Immature natural killer cell (primary cell): ENCODE measurements around the gene DOCK3. TPM values are rescaled to one million over a fixed set of nuclear protein-coding genes. Genes with fewer than 3 reads are reported as not detected.

Experiments
- DNase-seq, 3 donors: peaks; one replicate each; pipeline ENCODE4 v3.0.0; 2022; ENCODE audit warnings: mixed read lengths in 1 of 3
- H3K27ac Mint-ChIP-seq, 6 donors: one replicate each; pipeline ENCODE4 v1.8.0; 2020; ENCODE audit warnings: mixed read lengths in 6 of 6, mild to moderate bottlenecking in 5 of 6, inconsistent platforms in 4 of 6, moderate library complexity in 3 of 6
- H3K27me3 Mint-ChIP-seq, 3 donors: one replicate each; pipeline ENCODE4 v1.8.0; 2020 to 2021; ENCODE audit warnings: low read depth in 3 of 3, mild to moderate bottlenecking in 3 of 3, mixed read lengths in 3 of 3, moderate library complexity in 3 of 3, inconsistent platforms in 1 of 3
- H3K36me3 Mint-ChIP-seq, 3 donors: one replicate each; pipeline ENCODE4 v1.8.0; 2020; ENCODE audit warnings: mixed read lengths in 3 of 3, inconsistent platforms in 2 of 3, mild to moderate bottlenecking in 2 of 3
- H3K4me1 Mint-ChIP-seq, 2 donors: one replicate each; pipeline ENCODE4 v1.8.0; 2020; ENCODE audit warnings: inconsistent platforms in 2 of 2, mild to moderate bottlenecking in 2 of 2, mixed read lengths in 2 of 2, moderate library complexity in 1 of 2
- H3K4me3 Mint-ChIP-seq, 5 donors: one replicate each; pipeline ENCODE4 v1.8.0; 2020; ENCODE audit warnings: mild to moderate bottlenecking in 5 of 5, mixed read lengths in 5 of 5, inconsistent platforms in 3 of 5, moderate library complexity in 3 of 5
- H3K9me3 Mint-ChIP-seq, 6 donors: one replicate each; pipeline ENCODE4 v1.8.0; 2020; ENCODE audit warnings: mild to moderate bottlenecking in 6 of 6, mixed read lengths in 6 of 6, inconsistent platforms in 4 of 6, moderate library complexity in 3 of 6
- polyA plus RNA-seq, 3 donors: library from polyadenylated mRNA; unstranded; fragments of 300-500 nt; fragmentation: Illumina TruSeq; gene quantifications; one replicate each; pipeline ENCODE4 v1.2.3, GENCODE V29; 2021

DOCK3 gene
- polyA plus RNA-seq, 3 donors from 2014 or later: 0.06 to 0.08 TPM; not detected in 1

GRCh38 chr3:50639055-50639494 is 35.7 kb upstream of the DOCK3 start:
- Mint-ChIP-seq H3K27ac (peak overlapping the region in 4 of 6 donors; percentile 24 to 69 (median 50)), H3K27me3 (no peaks in the 10 kb centered on the region), H3K36me3 (peaks cover 7 to 16% (median 11%) of the 10 kb centered on the region in 3 donors), H3K9me3 (no peaks in the 10 kb centered on the region), H3K4me3 (no peak overlapping the region), H3K4me1 (peaks cover 40 to 49% of the 10 kb centered on the region in 2 donors)
- DNase-seq: no peak

GRCh38 chr3:50642382-50642781 is 32.3 kb upstream of the DOCK3 start:
- no peak overlapping the region for H3K27ac Mint-ChIP-seq
- H3K4me1 Mint-ChIP-seq: peaks cover 17 to 20% of the 10 kb centered on the region in 2 donors
- H3K27me3 Mint-ChIP-seq: peaks cover 0 to 1% (median 0%) of the 10 kb centered on the region in 3 donors
- H3K4me3 Mint-ChIP-seq: no peak overlapping the region
- H3K36me3 Mint-ChIP-seq: peaks cover 7 to 33% (median 16%) of the 10 kb centered on the region in 3 donors
- H3K9me3 Mint-ChIP-seq: no peaks in the 10 kb centered on the region
- no peak for DNase-seq

GRCh38 chr3:50644561-50644960 is 30.2 kb upstream of the DOCK3 start:
- H3K36me3 Mint-ChIP-seq: peaks cover 7 to 33% (median 16%) of the 10 kb centered on the region in 3 donors
- peaks cover 1 to 2% (median 2%) of the 10 kb centered on the region in 3 donors for H3K27me3 Mint-ChIP-seq
- peak overlapping the region in 1 of 6 donors; percentile 45 for H3K27ac Mint-ChIP-seq
- H3K4me3 Mint-ChIP-seq: no peak overlapping the region
- peaks cover 2 to 3% of the 10 kb centered on the region in 2 donors for H3K4me1 Mint-ChIP-seq
- DNase-seq: no peak
- H3K9me3 Mint-ChIP-seq: no peaks in the 10 kb centered on the region

GRCh38 chr3:50645378-50645777 is 29.3 kb upstream of the DOCK3 start:
- Mint-ChIP-seq H3K9me3 (no peaks in the 10 kb centered on the region), H3K4me3 (no peak overlapping the region), H3K27me3 (peaks cover 1 to 2% (median 2%) of the 10 kb centered on the region in 3 donors), H3K36me3 (peaks cover 7 to 34% (median 16%) of the 10 kb centered on the region in 3 donors), H3K27ac (peak overlapping the region in 1 of 6 donors; percentile 24), H3K4me1 (peaks cover 0 to 2% of the 10 kb centered on the region in 2 donors)
- no peak for DNase-seq

GRCh38 chr3:50648313-50648712 is 26.4 kb upstream of the DOCK3 start:
- DNase-seq: no peak
- no peaks in the 10 kb centered on the region for H3K9me3 Mint-ChIP-seq
- H3K27me3 Mint-ChIP-seq: peaks cover 1 to 2% (median 2%) of the 10 kb centered on the region in 3 donors
- H3K36me3 Mint-ChIP-seq: peaks cover 0 to 25% (median 5%) of the 10 kb centered on the region in 3 donors
- H3K4me1 Mint-ChIP-seq: no peaks in the 10 kb centered on the region
- no peak overlapping the region for H3K4me3 Mint-ChIP-seq
- H3K27ac Mint-ChIP-seq: peak overlapping the region in 1 of 6 donors; percentile 62

GRCh38 chr3:50648944-50649343 is 25.8 kb upstream of the DOCK3 start:
- DNase-seq: no peak
- H3K4me3 Mint-ChIP-seq: no peak overlapping the region

GRCh38 chr3:50649451-50649931 is 25.2 kb upstream of the DOCK3 start:
- Mint-ChIP-seq H3K4me1 (no peaks in the 10 kb centered on the region), H3K36me3 (peaks cover 0 to 15% (median 3%) of the 10 kb centered on the region in 3 donors), H3K27me3 (peaks cover 1 to 2% (median 2%) of the 10 kb centered on the region in 3 donors), H3K27ac (peak overlapping the region in 3 of 6 donors; percentile 2 to 55 (median 26)), H3K9me3 (no peaks in the 10 kb centered on the region), H3K4me3 (no peak overlapping the region)
- DNase-seq: no peak

More at GRCh38 chr3:50648944-50649343, 25.8 kb upstream of the DOCK3 start:
- Mint-ChIP-seq H3K9me3 (no peaks in the 10 kb centered on the region), H3K27ac (peak overlapping the region in 1 of 6 donors; percentile 7), H3K27me3 (peaks cover 1 to 2% (median 2%) of the 10 kb centered on the region in 3 donors), H3K4me1 (no peaks in the 10 kb centered on the region), H3K36me3 (peaks cover 0 to 21% (median 5%) of the 10 kb centered on the region in 3 donors)

- no peaks in the 10 kb centered on the region for H3K4me1 Mint-ChIP-seq
Observed at GRCh38 chr3:50650018-50650417, 24.7 kb upstream of the DOCK3 start.

GRCh38 chr3:50651445-50651844 is 23.3 kb upstream of the DOCK3 start:
- Mint-ChIP-seq H3K4me1 (no peaks in the 10 kb centered on the region), H3K36me3 (peaks cover 0 to 4% (median 0%) of the 10 kb centered on the region in 3 donors), H3K4me3 (no peak overlapping the region), H3K27ac (peak overlapping the region in 2 of 6 donors; percentile 45 to 59), H3K9me3 (no peaks in the 10 kb centered on the region), H3K27me3 (peaks cover 1 to 5% (median 2%) of the 10 kb centered on the region in 3 donors)
- DNase-seq: no peak

More at GRCh38 chr3:50650018-50650417, 24.7 kb upstream of the DOCK3 start:
- no peak overlapping the region for H3K4me3 Mint-ChIP-seq
- H3K36me3 Mint-ChIP-seq: peaks cover 0 to 11% (median 0%) of the 10 kb centered on the region in 3 donors
- peaks cover 1 to 2% (median 2%) of the 10 kb centered on the region in 3 donors for H3K27me3 Mint-ChIP-seq
- no peaks in the 10 kb centered on the region for H3K9me3 Mint-ChIP-seq
- DNase-seq: no peak
- peak overlapping the region in 4 of 6 donors; percentile 2 to 26 (median 16) for H3K27ac Mint-ChIP-seq

- peak overlapping the region in 3 of 6 donors; percentile 28 to 81 (median 35) for H3K27ac Mint-ChIP-seq
- H3K9me3 Mint-ChIP-seq: no peaks in the 10 kb centered on the region
- H3K4me3 Mint-ChIP-seq: no peak overlapping the region
- H3K4me1 Mint-ChIP-seq: no peaks in the 10 kb centered on the region
- DNase-seq: no peak
- peaks cover 0 to 5% (median 2%) of the 10 kb centered on the region in 3 donors for H3K27me3 Mint-ChIP-seq
- H3K36me3 Mint-ChIP-seq: peaks cover 0 to 3% (median 0%) of the 10 kb centered on the region in 3 donors
Observed at GRCh38 chr3:50651920-50652529, 22.7 kb upstream of the DOCK3 start.

GRCh38 chr3:50652709-50653108 is 22.0 kb upstream of the DOCK3 start:
- peak overlapping the region in 2 of 6 donors; percentile 7 to 35 for H3K27ac Mint-ChIP-seq
- peaks cover 0 to 5% (median 2%) of the 10 kb centered on the region in 3 donors for H3K27me3 Mint-ChIP-seq
- no peaks in the 10 kb centered on the region for H3K4me1 Mint-ChIP-seq
- no peak overlapping the region for H3K4me3 Mint-ChIP-seq
- no peaks in the 10 kb centered on the region for H3K9me3 Mint-ChIP-seq
- DNase-seq: peak; percentile 35 to 49 (median 43)
- H3K36me3 Mint-ChIP-seq: peaks cover 0 to 3% (median 0%) of the 10 kb centered on the region in 3 donors

- Mint-ChIP-seq H3K9me3 (peaks cover 0 to 1% (median 0%) of the 10 kb centered on the region in 6 donors), H3K27me3 (peaks cover 0 to 3% (median 1%) of the 10 kb centered on the region in 3 donors), H3K36me3 (peaks cover 0 to 4% (median 3%) of the 10 kb centered on the region in 3 donors), H3K4me3 (no peak overlapping the region), H3K4me1 (no peaks in the 10 kb centered on the region), H3K27ac (peak overlapping the region in 3 of 6 donors; percentile 13 to 40 (median 21))
- no peak for DNase-seq
Observed at GRCh38 chr3:50653937-50654595, 20.7 kb upstream of the DOCK3 start.

- peak overlapping the region in 3 of 6 donors; percentile 7 to 13 (median 9) for H3K27ac Mint-ChIP-seq
- H3K9me3 Mint-ChIP-seq: peaks cover 0 to 1% (median 0%) of the 10 kb centered on the region in 6 donors
- DNase-seq: no peak
- H3K4me3 Mint-ChIP-seq: no peak overlapping the region
- peaks cover 0 to 4% (median 3%) of the 10 kb centered on the region in 3 donors for H3K36me3 Mint-ChIP-seq
- no peaks in the 10 kb centered on the region for H3K4me1 Mint-ChIP-seq
- H3K27me3 Mint-ChIP-seq: peaks cover 0 to 3% (median 1%) of the 10 kb centered on the region in 3 donors
Observed at GRCh38 chr3:50655009-50655830, 19.5 kb upstream of the DOCK3 start.
